H9 (cell line): Measurements from ENCODE around the gene COX6A1. TPM values are rescaled to one million over a fixed set of nuclear protein-coding genes. Genes with fewer than 3 reads are reported as not detected.

Experiments
- DNase-seq: peaks from one replicate; pipeline ENCODE4 v3.0.0-alpha.2; 2017
- H2AFZ ChIP-seq: one replicate; pipeline ENCODE4 v1.6.1; 2013; ENCODE audit warnings: mild to moderate bottlenecking, low read length, control low read depth, moderate library complexity
- H2AK5ac ChIP-seq: 2 replicates; pipeline ENCODE4 v1.6.1; 2013; ENCODE audit warnings: low read length, control low read depth, mixed read lengths; ENCODE audit not compliant: insufficient read length
- H2BK120ac ChIP-seq: one replicate; pipeline ENCODE4 v1.6.1; 2013; ENCODE audit warnings: low read depth, mild to moderate bottlenecking, low read length, control low read depth, inconsistent platforms; ENCODE audit not compliant: poor library complexity, severe bottlenecking
- H2BK12ac ChIP-seq: 2 replicates; pipeline ENCODE4 v1.6.1; 2013; ENCODE audit warnings: low read length, control low read depth, mixed read lengths, low read depth; ENCODE audit not compliant: insufficient read length
- H2BK15ac ChIP-seq: 2 replicates; pipeline ENCODE4 v1.6.1; 2013; ENCODE audit warnings: low read depth, low read length, control low read depth
- H2BK20ac ChIP-seq: one replicate; pipeline ENCODE4 v1.6.1; 2013; ENCODE audit warnings: low read depth, mild to moderate bottlenecking, low read length, control low read depth, inconsistent platforms; ENCODE audit not compliant: poor library complexity, severe bottlenecking
- H2BK5ac ChIP-seq: 2 replicates; pipeline ENCODE4 v1.6.1; 2013; ENCODE audit warnings: low read length, control low read depth, mixed read lengths; ENCODE audit not compliant: insufficient read length
- H3K14ac ChIP-seq: 2 replicates; pipeline ENCODE4 v1.6.1; 2013; ENCODE audit warnings: low read length, control low read depth; ENCODE audit not compliant: insufficient read depth
- H3K18ac ChIP-seq: 2 replicates; pipeline ENCODE4 v1.6.1; 2013; ENCODE audit warnings: low read depth, mild to moderate bottlenecking, mixed read lengths, low read length, control low read depth; ENCODE audit not compliant: insufficient read length
- H3K23ac ChIP-seq: 2 replicates; pipeline ENCODE4 v1.6.1; 2013; ENCODE audit warnings: low read length, control low read depth, mixed read lengths, low read depth; ENCODE audit not compliant: insufficient read length
- H3K23me2 ChIP-seq: 2 replicates; pipeline ENCODE4 v1.6.1; 2013; ENCODE audit warnings: low read depth, mild to moderate bottlenecking, mixed read lengths, low read length, control low read depth; ENCODE audit not compliant: insufficient read length, poor library complexity, severe bottlenecking
- H3K27ac ChIP-seq: 2 replicates; pipeline ENCODE4 v1.5.1; 2013; ENCODE audit warnings: low read length, control low read depth, mixed read lengths, low read depth; ENCODE audit not compliant: insufficient read length
- H3K27me3 ChIP-seq: 2 replicates; pipeline ENCODE4 v1.6.1; 2013; ENCODE audit warnings: low read length, control low read depth, inconsistent platforms; ENCODE audit not compliant: insufficient read depth
- H3K4ac ChIP-seq: 2 replicates; pipeline ENCODE4 v1.6.1; 2013; ENCODE audit warnings: low read depth, mild to moderate bottlenecking, control low read depth, inconsistent platforms, low read length, moderate library complexity
- H3K4me1 ChIP-seq: 2 replicates; pipeline ENCODE4 v1.6.1; 2013; ENCODE audit warnings: low read length, control low read depth, inconsistent platforms; ENCODE audit not compliant: insufficient read depth
- H3K4me2 ChIP-seq: 2 replicates; pipeline ENCODE4 v1.6.1; 2013; ENCODE audit warnings: low read length, control low read depth, mixed read lengths; ENCODE audit not compliant: insufficient read length, insufficient read depth
- H3K56ac ChIP-seq: 2 replicates; pipeline ENCODE4 v1.6.1; 2013; ENCODE audit warnings: low read depth, mild to moderate bottlenecking, mixed read lengths, low read length, control low read depth; ENCODE audit not compliant: insufficient read length
- H3K79me1 ChIP-seq: 2 replicates; pipeline ENCODE4 v1.6.1; 2013; ENCODE audit warnings: low read depth, mild to moderate bottlenecking, moderate library complexity, low read length, control low read depth, inconsistent platforms; ENCODE audit not compliant: insufficient read depth, poor library complexity, severe bottlenecking
- H3K79me2 ChIP-seq: 2 replicates; pipeline ENCODE4 v1.6.1; 2013; ENCODE audit warnings: low read length, control low read depth, inconsistent platforms; ENCODE audit not compliant: insufficient read depth
- H3K9ac ChIP-seq: 2 replicates; pipeline ENCODE4 v1.6.1; 2013; ENCODE audit warnings: low read length, control low read depth, mixed read lengths; ENCODE audit not compliant: insufficient read length; ENCODE audit errors: extremely low read depth
- H3K9me3 ChIP-seq: one replicate; pipeline ENCODE4 v1.6.1; 2013; ENCODE audit warnings: low read depth, low read length, inconsistent platforms; ENCODE audit not compliant: control insufficient read depth
- H3T11ph ChIP-seq: one replicate; pipeline ENCODE4 v1.6.1; 2013; ENCODE audit warnings: mild to moderate bottlenecking, low read length, control low read depth, inconsistent platforms
- H4K20me1 ChIP-seq: one replicate; pipeline ENCODE4 v1.6.1; 2013; ENCODE audit not compliant: control insufficient read depth, insufficient read length, insufficient read depth
- H4K5ac ChIP-seq: 2 replicates; pipeline ENCODE4 v1.6.1; 2013; ENCODE audit warnings: low read depth, mild to moderate bottlenecking, mixed read lengths, low read length, control low read depth; ENCODE audit not compliant: insufficient read length
- H4K8ac ChIP-seq: replicated peaks from 2 replicates; pipeline ENCODE4 v1.6.1; 2013; ENCODE audit warnings: low read length, control low read depth, mixed read lengths, low read depth; ENCODE audit not compliant: insufficient read length
- H4K91ac ChIP-seq: 2 replicates; pipeline ENCODE4 v1.6.1; 2013; ENCODE audit warnings: low read depth, mild to moderate bottlenecking, moderate library complexity, mixed read lengths, low read length, control low read depth; ENCODE audit not compliant: insufficient read length
- H3K27ac Mint-ChIP-seq, 3 experiments: 2 replicates in 2 of 3; 3 replicates in 1 of 3; pipeline ENCODE4 v1.8.0; 2020 to 2021; ENCODE audit warnings: mixed read lengths in 3 of 3, mild to moderate bottlenecking in 1 of 3, moderate library complexity in 1 of 3
- H3K27me3 Mint-ChIP-seq: 2 replicates; pipeline ENCODE4 v1.8.0; 2021; ENCODE audit warnings: low read depth, mild to moderate bottlenecking, moderate library complexity, mixed read lengths
- H3K36me3 Mint-ChIP-seq, 3 experiments: 2 replicates in 2 of 3; 3 replicates in 1 of 3; pipeline ENCODE4 v1.8.0; 2020 to 2021; ENCODE audit warnings: low read depth in 3 of 3, mixed read lengths in 3 of 3; ENCODE audit not compliant: insufficient read depth in 1 of 3
- H3K4me1 Mint-ChIP-seq, 2 experiments: 2 replicates each; pipeline ENCODE4 v1.8.0; 2020; ENCODE audit warnings: mixed read lengths in 2 of 2
- H3K4me3 Mint-ChIP-seq, 2 experiments: 2 replicates in 1 of 2; 3 replicates in 1 of 2; pipeline ENCODE4 v1.8.0; 2020 to 2021; ENCODE audit warnings: mild to moderate bottlenecking in 2 of 2, mixed read lengths in 2 of 2, moderate library complexity in 1 of 2
- H3K9me3 Mint-ChIP-seq, 2 experiments: 2 replicates in 1 of 2; 3 replicates in 1 of 2; pipeline ENCODE4 v1.8.0; 2020; ENCODE audit warnings: mild to moderate bottlenecking in 2 of 2, mixed read lengths in 2 of 2, moderate library complexity in 1 of 2
- WGBS: extraction: QIAGEN DNeasy Blood & Tissue Kit; methylation state at CpG from one replicate; pipeline ENCODE4 v1.1.7; 2013; ENCODE audit warnings: missing lambda C conversion rate, low lambda C conversion rate, mixed read lengths; ENCODE audit not compliant: insufficient read length; ENCODE audit errors: extremely low coverage; 5-methylcytosine and 5-hydroxymethylcytosine counted together
- total RNA-seq: library from RNA; stranded (reverse); gene quantifications from 2 replicates; pipeline ENCODE4 v1.2.1, GENCODE V29; 2021
- TF ChIP-seq, protein P1 (sequence below): fragments of 200-600 bp; sonication (generic); conservative IDR thresholded peaks from 3 replicates; pipeline ENCODE4 v1.8.0; 2021; ENCODE audit warnings: antibody characterized with exemption, mild to moderate bottlenecking

Gene COX6A1
- total RNA-seq, 1 experiment from 2014 or later: 415 TPM

DNA sequence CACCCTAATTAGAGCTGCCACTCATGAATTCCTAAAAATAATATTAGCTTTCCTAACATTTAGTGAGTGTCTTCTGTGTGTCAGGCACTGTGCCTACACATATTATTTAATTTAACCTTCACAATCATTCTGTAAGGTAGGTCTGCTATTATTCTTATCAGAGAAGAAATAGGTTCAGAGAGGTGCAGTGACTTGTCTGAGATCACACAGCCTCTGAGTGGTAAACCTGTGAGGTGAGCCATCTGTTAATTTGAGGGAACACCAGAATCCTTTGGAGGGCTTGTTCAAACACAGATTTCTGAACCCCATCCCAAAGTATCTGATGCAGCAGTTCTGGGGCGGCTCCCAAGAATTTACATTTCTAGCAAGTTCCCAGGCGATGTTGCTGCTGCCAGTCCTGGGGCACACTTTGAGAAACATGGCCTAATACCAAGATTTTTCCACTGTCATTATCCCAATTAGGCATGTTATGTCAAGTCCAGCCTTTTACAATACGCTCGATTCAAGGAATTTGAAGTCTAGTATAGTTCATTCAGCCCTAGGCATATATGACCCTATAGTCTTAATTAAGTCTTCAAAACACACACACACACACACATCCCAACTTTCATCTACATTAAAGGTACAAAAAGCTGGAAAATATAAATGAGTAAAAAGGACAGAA is 19.9 kb upstream of the COX6A1 start:
- no peaks in the 10 kb centered on the region for H4K20me1 ChIP-seq
- no CpG with 5 or more reads among the region's 4 CpGs for WGBS
- no peak overlapping the region for H3K4me2 ChIP-seq
- H3K9ac ChIP-seq: no peak overlapping the region
- H3K18ac ChIP-seq: no peak overlapping the region
- no peaks in the 10 kb centered on the region for H3K9me3 ChIP-seq
- no peak overlapping the region for H4K8ac ChIP-seq
- no peaks in the 10 kb centered on the region for H3K27me3 ChIP-seq
- Mint-ChIP-seq H3K27ac (peak overlapping the region in 1 of 3 experiments; percentile 60; a peak in 1 of 7 replicates), H3K36me3 (no peaks in the 10 kb centered on the region; a peak in 1 of 7 replicates), H3K9me3 (no peaks in the 10 kb centered on the region; a peak in 1 of 5 replicates), H3K27me3 (peaks cover 6% of the 10 kb centered on the region), H3K4me3 (no peak overlapping the region), H3K4me1 (peaks cover 28 to 29% of the 10 kb centered on the region in 2 experiments)
- no peak overlapping the region for H3K27ac ChIP-seq
- TF ChIP-seq, protein P1, sequence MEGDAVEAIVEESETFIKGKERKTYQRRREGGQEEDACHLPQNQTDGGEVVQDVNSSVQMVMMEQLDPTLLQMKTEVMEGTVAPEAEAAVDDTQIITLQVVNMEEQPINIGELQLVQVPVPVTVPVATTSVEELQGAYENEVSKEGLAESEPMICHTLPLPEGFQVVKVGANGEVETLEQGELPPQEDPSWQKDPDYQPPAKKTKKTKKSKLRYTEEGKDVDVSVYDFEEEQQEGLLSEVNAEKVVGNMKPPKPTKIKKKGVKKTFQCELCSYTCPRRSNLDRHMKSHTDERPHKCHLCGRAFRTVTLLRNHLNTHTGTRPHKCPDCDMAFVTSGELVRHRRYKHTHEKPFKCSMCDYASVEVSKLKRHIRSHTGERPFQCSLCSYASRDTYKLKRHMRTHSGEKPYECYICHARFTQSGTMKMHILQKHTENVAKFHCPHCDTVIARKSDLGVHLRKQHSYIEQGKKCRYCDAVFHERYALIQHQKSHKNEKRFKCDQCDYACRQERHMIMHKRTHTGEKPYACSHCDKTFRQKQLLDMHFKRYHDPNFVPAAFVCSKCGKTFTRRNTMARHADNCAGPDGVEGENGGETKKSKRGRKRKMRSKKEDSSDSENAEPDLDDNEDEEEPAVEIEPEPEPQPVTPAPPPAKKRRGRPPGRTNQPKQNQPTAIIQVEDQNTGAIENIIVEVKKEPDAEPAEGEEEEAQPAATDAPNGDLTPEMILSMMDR: no peak
- no peak overlapping the region for H2BK120ac ChIP-seq
- H3K23me2 ChIP-seq: no peaks in the 10 kb centered on the region
- H2BK15ac ChIP-seq: no peak overlapping the region
- H2BK12ac ChIP-seq: no peak overlapping the region
- H2AK5ac ChIP-seq: no peak overlapping the region
- no peak overlapping the region for H3K14ac ChIP-seq
- H2BK5ac ChIP-seq: no peak overlapping the region
- H3K4ac ChIP-seq: no peak overlapping the region
- H3K79me1 ChIP-seq: no peaks in the 10 kb centered on the region
- H4K5ac ChIP-seq: no peak overlapping the region
- H3K23ac ChIP-seq: no peak overlapping the region
- DNase-seq: no peak
- no peak overlapping the region for H4K91ac ChIP-seq
- H2BK20ac ChIP-seq: no peak overlapping the region
- no peak overlapping the region for H3K56ac ChIP-seq
- H3K79me2 ChIP-seq: no peaks in the 10 kb centered on the region
- H3K4me1 ChIP-seq: no peaks in the 10 kb centered on the region
- H2AFZ ChIP-seq: no peak overlapping the region
- H3T11ph ChIP-seq: no peak overlapping the region
